ENCODE results near the gene TMEM269. TPM values are rescaled to one million over a fixed set of nuclear protein-coding genes. Genes with fewer than 3 reads are reported as not detected.
A peak's percentile ranks its signal among the peaks of the same experiment; 100 is the strongest.

TMEM269 gene
- total RNA-seq, 1 experiment from 2014 or later, result 0.11 TPM

DNA sequence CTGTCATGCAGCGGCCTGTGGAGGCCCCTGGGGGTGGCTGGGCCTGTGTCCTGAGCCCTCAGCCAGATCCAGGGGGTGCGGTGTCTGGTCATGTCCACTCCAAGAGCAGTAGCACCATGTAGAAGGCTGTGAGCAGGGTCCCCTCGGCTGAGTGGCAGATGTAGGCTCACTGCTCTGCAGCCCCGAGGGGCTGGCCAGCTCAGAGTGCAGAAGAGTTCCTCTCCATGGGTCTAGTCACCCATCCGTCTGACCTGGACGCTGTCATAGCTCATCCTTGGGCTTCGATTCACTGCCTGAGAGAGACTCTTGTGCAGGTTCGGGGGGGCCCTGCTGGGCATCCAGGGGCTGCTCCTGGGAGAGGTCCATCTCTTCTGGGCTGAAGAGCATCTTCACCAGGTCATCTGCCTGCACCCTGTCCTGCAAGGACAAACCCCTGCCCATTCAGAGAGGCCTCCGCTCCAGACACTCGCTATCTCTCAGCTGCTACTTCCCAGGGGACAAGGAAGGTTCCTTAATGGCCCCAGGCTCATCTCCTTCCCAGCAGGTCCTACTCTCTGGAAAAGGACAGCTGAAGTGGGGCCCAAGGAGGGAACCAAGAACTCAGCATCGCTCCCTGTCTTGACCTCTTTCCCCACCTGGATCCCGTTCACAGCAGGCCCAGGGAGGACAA lies 38.2 kb upstream of the TMEM269 start:
- Histone ChIP-seq H2AFZ (ENCODE audit: low read length) (no peak overlapping the region), H3K9me2 (replicated peaks; ENCODE audit: low read length) (no peaks in the 10 kb centered on the region), H3K27ac (ENCODE audit: low read length) (no peak overlapping the region), H3K4me2 (ENCODE audit: low read length) (no peak overlapping the region), H3K36me3 (ENCODE audit: low read depth, low read length) (peaks cover under 1% of the 10 kb centered on the region; the same call in 1 of the 2 replicates), H3K4me1 (ENCODE audit: insufficient read depth, low read length) (no peaks in the 10 kb centered on the region), H4K20me1 (ENCODE audit: low read length) (no peaks in the 10 kb centered on the region), H3K27me3 (ENCODE audit: low read length) (no peaks in the 10 kb centered on the region), H3F3A (ENCODE audit: low read length, unreplicated experiment) (no peaks in the 10 kb centered on the region), H3K9ac (ENCODE audit: low read length) (no peak overlapping the region), H3K9me3 (ENCODE audit: low read length) (no peaks in the 10 kb centered on the region), H3K4me3 (ENCODE audit: low read length) (no peak overlapping the region), H3K79me2 (ENCODE audit: low read length) (no peaks in the 10 kb centered on the region)
- ATAC-seq, result no peak
- CTCF ChIA-PET, result no interaction called here
- no peak for DNase-seq
- TF ChIP-seq EZH2 (IDR thresholded peaks at IDR 0.05; ENCODE audit: low read length, unreplicated experiment), result no peak
- no peak for TF ChIP-seq EZH2phosphoT487 (IDR thresholded peaks at IDR 0.05; ENCODE audit: borderline replicate concordance, low read length)
- TF ChIP-seq, protein P1, sequence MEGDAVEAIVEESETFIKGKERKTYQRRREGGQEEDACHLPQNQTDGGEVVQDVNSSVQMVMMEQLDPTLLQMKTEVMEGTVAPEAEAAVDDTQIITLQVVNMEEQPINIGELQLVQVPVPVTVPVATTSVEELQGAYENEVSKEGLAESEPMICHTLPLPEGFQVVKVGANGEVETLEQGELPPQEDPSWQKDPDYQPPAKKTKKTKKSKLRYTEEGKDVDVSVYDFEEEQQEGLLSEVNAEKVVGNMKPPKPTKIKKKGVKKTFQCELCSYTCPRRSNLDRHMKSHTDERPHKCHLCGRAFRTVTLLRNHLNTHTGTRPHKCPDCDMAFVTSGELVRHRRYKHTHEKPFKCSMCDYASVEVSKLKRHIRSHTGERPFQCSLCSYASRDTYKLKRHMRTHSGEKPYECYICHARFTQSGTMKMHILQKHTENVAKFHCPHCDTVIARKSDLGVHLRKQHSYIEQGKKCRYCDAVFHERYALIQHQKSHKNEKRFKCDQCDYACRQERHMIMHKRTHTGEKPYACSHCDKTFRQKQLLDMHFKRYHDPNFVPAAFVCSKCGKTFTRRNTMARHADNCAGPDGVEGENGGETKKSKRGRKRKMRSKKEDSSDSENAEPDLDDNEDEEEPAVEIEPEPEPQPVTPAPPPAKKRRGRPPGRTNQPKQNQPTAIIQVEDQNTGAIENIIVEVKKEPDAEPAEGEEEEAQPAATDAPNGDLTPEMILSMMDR (conservative IDR thresholded peaks at IDR 0.05; ENCODE audit: low read depth, low read length), result no peak
- POLR2A ChIA-PET (ENCODE audit: unreplicated experiment), result no interaction called here
- no TSS peak for BruUV-seq (replicated peaks)
- intact Hi-C loops (cut with micrococcal nuclease), result no loop called here

DNA sequence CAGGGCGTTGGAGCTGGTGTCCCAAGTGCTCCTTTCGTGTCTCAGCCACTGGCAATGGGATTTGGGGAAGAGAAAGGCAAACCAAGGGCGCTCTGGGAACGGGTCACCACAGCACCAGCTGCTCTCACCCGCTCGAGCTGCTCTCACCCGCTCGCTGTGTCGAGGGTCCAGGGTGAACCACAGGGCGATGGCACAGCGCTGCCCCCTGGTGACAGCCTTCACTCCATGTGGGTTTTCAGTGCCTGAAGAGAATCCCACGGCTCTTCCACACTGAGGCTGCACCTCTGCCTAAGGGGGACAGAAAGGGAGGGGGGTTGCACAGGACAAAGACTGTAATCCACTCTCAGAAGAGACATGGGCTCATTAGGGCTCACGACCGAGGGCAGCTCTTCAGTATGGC lies 37.7 kb upstream of the TMEM269 start:
- no TSS peak for BruUV-seq (replicated peaks)
- CTCF ChIA-PET, result no interaction called here
- Histone ChIP-seq H3K36me3 (ENCODE audit: low read depth, low read length) (peaks cover 6% of the 10 kb centered on the region), H2AFZ (ENCODE audit: low read length) (no peak overlapping the region), H4K20me1 (ENCODE audit: low read length) (no peaks in the 10 kb centered on the region), H3K4me2 (ENCODE audit: low read length) (no peak overlapping the region), H3K79me2 (ENCODE audit: low read length) (no peaks in the 10 kb centered on the region), H3K4me3 (ENCODE audit: low read length) (no peak overlapping the region), H3K9me2 (replicated peaks; ENCODE audit: low read length) (no peaks in the 10 kb centered on the region), H3F3A (ENCODE audit: low read length, unreplicated experiment) (no peaks in the 10 kb centered on the region), H3K4me1 (ENCODE audit: insufficient read depth, low read length) (no peaks in the 10 kb centered on the region), H3K9me3 (ENCODE audit: low read length) (no peaks in the 10 kb centered on the region), H3K9ac (ENCODE audit: low read length) (no peak overlapping the region), H3K27me3 (ENCODE audit: low read length) (no peaks in the 10 kb centered on the region), H3K27ac (ENCODE audit: low read length) (no peak overlapping the region)
- peak; percentile 31 for DNase-seq
- no peak for TF ChIP-seq EZH2 (IDR thresholded peaks at IDR 0.05; ENCODE audit: low read length, unreplicated experiment)
- TF ChIP-seq, protein P1 (conservative IDR thresholded peaks at IDR 0.05; ENCODE audit: low read depth, low read length), result peak; percentile 76
- no peak for TF ChIP-seq EZH2phosphoT487 (IDR thresholded peaks at IDR 0.05; ENCODE audit: borderline replicate concordance, low read length)
- POLR2A ChIA-PET (ENCODE audit: unreplicated experiment), result no interaction called here
- intact Hi-C loops (cut with micrococcal nuclease), result no loop called here
- peak; percentile 27; the same call in 1 of the 2 replicates for ATAC-seq

DNA sequence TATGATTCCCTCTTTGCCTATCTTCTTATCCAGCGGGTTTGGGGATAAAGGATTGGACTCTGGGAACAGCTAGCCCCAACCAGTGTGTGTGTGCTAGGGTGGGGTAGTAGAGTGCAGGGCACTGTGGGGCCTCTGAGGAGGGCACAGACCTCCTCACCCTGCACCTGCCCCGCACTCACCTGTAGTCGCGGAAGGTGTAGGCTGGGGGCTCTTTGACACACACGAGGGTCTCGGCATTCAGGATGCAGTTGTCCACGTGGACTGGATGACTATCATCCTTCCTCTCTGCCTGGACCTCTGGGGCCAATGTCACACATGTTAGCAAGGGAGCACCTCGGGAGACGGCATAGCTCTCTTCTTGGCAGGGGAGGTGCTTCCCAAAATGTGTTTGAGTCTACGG lies 36.8 kb upstream of the TMEM269 start:
- TF ChIP-seq EZH2phosphoT487 (IDR thresholded peaks at IDR 0.05; ENCODE audit: borderline replicate concordance, low read length), result no peak
- TF ChIP-seq, protein P1 (conservative IDR thresholded peaks at IDR 0.05; ENCODE audit: low read depth, low read length), result no peak
- TF ChIP-seq EZH2 (IDR thresholded peaks at IDR 0.05; ENCODE audit: low read length, unreplicated experiment), result no peak
- CTCF ChIA-PET, result no interaction called here
- Histone ChIP-seq H3K36me3 (ENCODE audit: low read depth, low read length) (peaks cover 14% of the 10 kb centered on the region), H3K9ac (ENCODE audit: low read length) (no peak overlapping the region), H3K9me2 (replicated peaks; ENCODE audit: low read length) (no peaks in the 10 kb centered on the region), H3K27me3 (ENCODE audit: low read length) (no peaks in the 10 kb centered on the region), H3K27ac (ENCODE audit: low read length) (no peak overlapping the region), H2AFZ (ENCODE audit: low read length) (no peak overlapping the region), H3K4me3 (ENCODE audit: low read length) (no peak overlapping the region), H3K79me2 (ENCODE audit: low read length) (no peaks in the 10 kb centered on the region), H3F3A (ENCODE audit: low read length, unreplicated experiment) (no peaks in the 10 kb centered on the region), H4K20me1 (ENCODE audit: low read length) (no peaks in the 10 kb centered on the region), H3K9me3 (ENCODE audit: low read length) (no peaks in the 10 kb centered on the region), H3K4me1 (ENCODE audit: insufficient read depth, low read length) (no peaks in the 10 kb centered on the region), H3K4me2 (ENCODE audit: low read length) (no peak overlapping the region)
- intact Hi-C loops (cut with micrococcal nuclease), result no loop called here
- BruUV-seq (replicated peaks), result no TSS peak
- ATAC-seq, result no peak
- POLR2A ChIA-PET (ENCODE audit: unreplicated experiment), result no interaction called here
- DNase-seq, result no peak
